ENCODE measurements around the gene PIGU.
"Not testable (repeated sequence)": the region's sequence is repeated elsewhere in the genome, so short reads cannot be mapped to it uniquely, and the experiment has no call there.

DNA sequence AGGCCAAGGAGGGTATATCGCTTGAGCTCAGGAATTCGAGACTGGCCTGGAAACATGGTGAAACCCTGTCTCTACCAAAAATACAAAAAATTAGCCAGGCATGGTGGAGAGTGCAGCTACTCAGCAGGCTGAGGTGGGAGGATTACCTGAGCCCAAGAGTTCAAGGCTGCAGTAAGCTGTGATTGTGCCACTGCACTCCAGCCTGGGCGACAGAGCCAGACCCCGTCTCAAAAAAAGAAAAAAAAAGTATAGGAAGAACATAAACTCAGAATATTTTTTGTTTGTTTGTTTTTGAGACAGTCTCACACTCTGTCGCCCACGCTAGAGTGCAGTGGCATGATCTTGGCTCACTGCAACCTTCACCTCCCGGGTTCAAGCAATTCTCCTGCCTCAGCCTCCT, 12.1 kb downstream of the PIGU start:
- TF ChIP-seq TCFL5 (CRISPR knock-in tag; conservative IDR thresholded peaks at IDR 0.05); EZH2 (IDR thresholded peaks at IDR 0.05; ENCODE audit: borderline replicate concordance, low read depth, low read length); POLR2AphosphoS5 (IDR thresholded peaks at IDR 0.05; ENCODE audit: control insufficient read depth, insufficient read depth, low read depth, low read length); GABPA (tag; conservative IDR thresholded peaks at IDR 0.05; ENCODE audit: low read depth); CCAR2 (IDR thresholded peaks at IDR 0.05; ENCODE audit: low read depth, low read length); CREB1 (IDR thresholded peaks at IDR 0.05); CREB1 (CRISPR knock-in tag; IDR thresholded peaks at IDR 0.05); NFIC (IDR thresholded peaks at IDR 0.05); SMAD2 (IDR thresholded peaks at IDR 0.05; ENCODE audit: low read depth, low read length); TAF1 (IDR thresholded peaks at IDR 0.05; ENCODE audit: control insufficient read depth, extremely low read depth, insufficient read depth, low read length, severe bottlenecking): not testable (repeated sequence)
- TF ChIP-seq, protein P1, sequence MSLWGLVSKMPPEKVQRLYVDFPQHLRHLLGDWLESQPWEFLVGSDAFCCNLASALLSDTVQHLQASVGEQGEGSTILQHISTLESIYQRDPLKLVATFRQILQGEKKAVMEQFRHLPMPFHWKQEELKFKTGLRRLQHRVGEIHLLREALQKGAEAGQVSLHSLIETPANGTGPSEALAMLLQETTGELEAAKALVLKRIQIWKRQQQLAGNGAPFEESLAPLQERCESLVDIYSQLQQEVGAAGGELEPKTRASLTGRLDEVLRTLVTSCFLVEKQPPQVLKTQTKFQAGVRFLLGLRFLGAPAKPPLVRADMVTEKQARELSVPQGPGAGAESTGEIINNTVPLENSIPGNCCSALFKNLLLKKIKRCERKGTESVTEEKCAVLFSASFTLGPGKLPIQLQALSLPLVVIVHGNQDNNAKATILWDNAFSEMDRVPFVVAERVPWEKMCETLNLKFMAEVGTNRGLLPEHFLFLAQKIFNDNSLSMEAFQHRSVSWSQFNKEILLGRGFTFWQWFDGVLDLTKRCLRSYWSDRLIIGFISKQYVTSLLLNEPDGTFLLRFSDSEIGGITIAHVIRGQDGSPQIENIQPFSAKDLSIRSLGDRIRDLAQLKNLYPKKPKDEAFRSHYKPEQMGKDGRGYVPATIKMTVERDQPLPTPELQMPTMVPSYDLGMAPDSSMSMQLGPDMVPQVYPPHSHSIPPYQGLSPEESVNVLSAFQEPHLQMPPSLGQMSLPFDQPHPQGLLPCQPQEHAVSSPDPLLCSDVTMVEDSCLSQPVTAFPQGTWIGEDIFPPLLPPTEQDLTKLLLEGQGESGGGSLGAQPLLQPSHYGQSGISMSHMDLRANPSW (CRISPR knock-in tag; IDR thresholded peaks at IDR 0.05), result not testable (repeated sequence)
- TF ChIP-seq, protein P2, sequence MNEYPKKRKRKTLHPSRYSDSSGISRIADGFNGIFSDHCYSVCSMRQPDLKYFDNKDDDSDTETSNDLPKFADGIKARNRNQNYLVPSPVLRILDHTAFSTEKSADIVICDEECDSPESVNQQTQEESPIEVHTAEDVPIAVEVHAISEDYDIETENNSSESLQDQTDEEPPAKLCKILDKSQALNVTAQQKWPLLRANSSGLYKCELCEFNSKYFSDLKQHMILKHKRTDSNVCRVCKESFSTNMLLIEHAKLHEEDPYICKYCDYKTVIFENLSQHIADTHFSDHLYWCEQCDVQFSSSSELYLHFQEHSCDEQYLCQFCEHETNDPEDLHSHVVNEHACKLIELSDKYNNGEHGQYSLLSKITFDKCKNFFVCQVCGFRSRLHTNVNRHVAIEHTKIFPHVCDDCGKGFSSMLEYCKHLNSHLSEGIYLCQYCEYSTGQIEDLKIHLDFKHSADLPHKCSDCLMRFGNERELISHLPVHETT (CRISPR knock-in tag; conservative IDR thresholded peaks at IDR 0.05 in 1 of 2, IDR thresholded peaks at IDR 0.05 in 1 of 2), result not testable (repeated sequence)
- TF ChIP-seq, protein P3, sequence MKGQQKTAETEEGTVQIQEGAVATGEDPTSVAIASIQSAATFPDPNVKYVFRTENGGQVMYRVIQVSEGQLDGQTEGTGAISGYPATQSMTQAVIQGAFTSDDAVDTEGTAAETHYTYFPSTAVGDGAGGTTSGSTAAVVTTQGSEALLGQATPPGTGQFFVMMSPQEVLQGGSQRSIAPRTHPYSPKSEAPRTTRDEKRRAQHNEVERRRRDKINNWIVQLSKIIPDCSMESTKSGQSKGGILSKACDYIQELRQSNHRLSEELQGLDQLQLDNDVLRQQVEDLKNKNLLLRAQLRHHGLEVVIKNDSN (CRISPR knock-in tag; IDR thresholded peaks at IDR 0.05), result not testable (repeated sequence)
- TF ChIP-seq, protein P4, sequence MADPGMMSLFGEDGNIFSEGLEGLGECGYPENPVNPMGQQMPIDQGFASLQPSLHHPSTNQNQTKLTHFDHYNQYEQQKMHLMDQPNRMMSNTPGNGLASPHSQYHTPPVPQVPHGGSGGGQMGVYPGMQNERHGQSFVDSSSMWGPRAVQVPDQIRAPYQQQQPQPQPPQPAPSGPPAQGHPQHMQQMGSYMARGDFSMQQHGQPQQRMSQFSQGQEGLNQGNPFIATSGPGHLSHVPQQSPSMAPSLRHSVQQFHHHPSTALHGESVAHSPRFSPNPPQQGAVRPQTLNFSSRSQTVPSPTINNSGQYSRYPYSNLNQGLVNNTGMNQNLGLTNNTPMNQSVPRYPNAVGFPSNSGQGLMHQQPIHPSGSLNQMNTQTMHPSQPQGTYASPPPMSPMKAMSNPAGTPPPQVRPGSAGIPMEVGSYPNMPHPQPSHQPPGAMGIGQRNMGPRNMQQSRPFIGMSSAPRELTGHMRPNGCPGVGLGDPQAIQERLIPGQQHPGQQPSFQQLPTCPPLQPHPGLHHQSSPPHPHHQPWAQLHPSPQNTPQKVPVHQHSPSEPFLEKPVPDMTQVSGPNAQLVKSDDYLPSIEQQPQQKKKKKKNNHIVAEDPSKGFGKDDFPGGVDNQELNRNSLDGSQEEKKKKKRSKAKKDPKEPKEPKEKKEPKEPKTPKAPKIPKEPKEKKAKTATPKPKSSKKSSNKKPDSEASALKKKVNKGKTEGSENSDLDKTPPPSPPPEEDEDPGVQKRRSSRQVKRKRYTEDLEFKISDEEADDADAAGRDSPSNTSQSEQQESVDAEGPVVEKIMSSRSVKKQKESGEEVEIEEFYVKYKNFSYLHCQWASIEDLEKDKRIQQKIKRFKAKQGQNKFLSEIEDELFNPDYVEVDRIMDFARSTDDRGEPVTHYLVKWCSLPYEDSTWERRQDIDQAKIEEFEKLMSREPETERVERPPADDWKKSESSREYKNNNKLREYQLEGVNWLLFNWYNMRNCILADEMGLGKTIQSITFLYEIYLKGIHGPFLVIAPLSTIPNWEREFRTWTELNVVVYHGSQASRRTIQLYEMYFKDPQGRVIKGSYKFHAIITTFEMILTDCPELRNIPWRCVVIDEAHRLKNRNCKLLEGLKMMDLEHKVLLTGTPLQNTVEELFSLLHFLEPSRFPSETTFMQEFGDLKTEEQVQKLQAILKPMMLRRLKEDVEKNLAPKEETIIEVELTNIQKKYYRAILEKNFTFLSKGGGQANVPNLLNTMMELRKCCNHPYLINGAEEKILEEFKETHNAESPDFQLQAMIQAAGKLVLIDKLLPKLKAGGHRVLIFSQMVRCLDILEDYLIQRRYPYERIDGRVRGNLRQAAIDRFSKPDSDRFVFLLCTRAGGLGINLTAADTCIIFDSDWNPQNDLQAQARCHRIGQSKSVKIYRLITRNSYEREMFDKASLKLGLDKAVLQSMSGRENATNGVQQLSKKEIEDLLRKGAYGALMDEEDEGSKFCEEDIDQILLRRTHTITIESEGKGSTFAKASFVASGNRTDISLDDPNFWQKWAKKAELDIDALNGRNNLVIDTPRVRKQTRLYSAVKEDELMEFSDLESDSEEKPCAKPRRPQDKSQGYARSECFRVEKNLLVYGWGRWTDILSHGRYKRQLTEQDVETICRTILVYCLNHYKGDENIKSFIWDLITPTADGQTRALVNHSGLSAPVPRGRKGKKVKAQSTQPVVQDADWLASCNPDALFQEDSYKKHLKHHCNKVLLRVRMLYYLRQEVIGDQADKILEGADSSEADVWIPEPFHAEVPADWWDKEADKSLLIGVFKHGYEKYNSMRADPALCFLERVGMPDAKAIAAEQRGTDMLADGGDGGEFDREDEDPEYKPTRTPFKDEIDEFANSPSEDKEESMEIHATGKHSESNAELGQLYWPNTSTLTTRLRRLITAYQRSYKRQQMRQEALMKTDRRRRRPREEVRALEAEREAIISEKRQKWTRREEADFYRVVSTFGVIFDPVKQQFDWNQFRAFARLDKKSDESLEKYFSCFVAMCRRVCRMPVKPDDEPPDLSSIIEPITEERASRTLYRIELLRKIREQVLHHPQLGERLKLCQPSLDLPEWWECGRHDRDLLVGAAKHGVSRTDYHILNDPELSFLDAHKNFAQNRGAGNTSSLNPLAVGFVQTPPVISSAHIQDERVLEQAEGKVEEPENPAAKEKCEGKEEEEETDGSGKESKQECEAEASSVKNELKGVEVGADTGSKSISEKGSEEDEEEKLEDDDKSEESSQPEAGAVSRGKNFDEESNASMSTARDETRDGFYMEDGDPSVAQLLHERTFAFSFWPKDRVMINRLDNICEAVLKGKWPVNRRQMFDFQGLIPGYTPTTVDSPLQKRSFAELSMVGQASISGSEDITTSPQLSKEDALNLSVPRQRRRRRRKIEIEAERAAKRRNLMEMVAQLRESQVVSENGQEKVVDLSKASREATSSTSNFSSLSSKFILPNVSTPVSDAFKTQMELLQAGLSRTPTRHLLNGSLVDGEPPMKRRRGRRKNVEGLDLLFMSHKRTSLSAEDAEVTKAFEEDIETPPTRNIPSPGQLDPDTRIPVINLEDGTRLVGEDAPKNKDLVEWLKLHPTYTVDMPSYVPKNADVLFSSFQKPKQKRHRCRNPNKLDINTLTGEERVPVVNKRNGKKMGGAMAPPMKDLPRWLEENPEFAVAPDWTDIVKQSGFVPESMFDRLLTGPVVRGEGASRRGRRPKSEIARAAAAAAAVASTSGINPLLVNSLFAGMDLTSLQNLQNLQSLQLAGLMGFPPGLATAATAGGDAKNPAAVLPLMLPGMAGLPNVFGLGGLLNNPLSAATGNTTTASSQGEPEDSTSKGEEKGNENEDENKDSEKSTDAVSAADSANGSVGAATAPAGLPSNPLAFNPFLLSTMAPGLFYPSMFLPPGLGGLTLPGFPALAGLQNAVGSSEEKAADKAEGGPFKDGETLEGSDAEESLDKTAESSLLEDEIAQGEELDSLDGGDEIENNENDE (IDR thresholded peaks at IDR 0.05; ENCODE audit: low read depth, low read length), result not testable (repeated sequence)
- TF ChIP-seq, protein P5, sequence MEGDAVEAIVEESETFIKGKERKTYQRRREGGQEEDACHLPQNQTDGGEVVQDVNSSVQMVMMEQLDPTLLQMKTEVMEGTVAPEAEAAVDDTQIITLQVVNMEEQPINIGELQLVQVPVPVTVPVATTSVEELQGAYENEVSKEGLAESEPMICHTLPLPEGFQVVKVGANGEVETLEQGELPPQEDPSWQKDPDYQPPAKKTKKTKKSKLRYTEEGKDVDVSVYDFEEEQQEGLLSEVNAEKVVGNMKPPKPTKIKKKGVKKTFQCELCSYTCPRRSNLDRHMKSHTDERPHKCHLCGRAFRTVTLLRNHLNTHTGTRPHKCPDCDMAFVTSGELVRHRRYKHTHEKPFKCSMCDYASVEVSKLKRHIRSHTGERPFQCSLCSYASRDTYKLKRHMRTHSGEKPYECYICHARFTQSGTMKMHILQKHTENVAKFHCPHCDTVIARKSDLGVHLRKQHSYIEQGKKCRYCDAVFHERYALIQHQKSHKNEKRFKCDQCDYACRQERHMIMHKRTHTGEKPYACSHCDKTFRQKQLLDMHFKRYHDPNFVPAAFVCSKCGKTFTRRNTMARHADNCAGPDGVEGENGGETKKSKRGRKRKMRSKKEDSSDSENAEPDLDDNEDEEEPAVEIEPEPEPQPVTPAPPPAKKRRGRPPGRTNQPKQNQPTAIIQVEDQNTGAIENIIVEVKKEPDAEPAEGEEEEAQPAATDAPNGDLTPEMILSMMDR (IDR thresholded peaks at IDR 0.05 in 2 of 3, conservative IDR thresholded peaks at IDR 0.05 in 1 of 3; ENCODE audit: insufficient read depth in 2 of 3, low read depth in 1 of 3, low read length in 3 of 3), result not testable (repeated sequence)

All from K562 (cell line).